Colon (tissue), 2 donors: ENCODE measurements around the gene UBE3A.

Source experiments
- FAIRE-seq: peaks from 2 replicates; lab custom pipeline; 2012; peaks lifted over from hg19 to GRCh38; lab: Jason Lieb, UNC
- donor health status: control.
- donor health status: control.

UBE3A gene

DNA sequence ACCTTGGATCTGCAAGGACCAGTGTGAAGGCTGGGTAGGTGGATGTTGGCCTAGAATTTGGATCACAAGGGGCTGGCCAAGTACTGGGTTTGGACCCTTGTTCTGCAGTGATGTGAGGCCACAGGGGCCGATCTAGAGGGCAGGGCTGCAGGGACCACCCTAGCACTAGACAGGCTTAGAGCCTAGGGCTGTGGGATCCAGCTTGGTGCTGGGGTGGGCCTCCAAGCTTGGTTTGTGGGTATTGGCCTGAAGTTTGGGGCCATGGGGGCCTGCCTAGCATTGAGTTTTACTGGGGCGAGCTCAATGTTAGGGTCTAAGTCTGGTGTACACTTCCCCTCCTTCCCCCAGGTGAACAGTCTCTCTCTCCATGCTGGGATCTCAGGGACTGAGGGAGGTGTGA is 36.5 kb downstream of the UBE3A start:
- FAIRE-seq = no peak

DNA sequence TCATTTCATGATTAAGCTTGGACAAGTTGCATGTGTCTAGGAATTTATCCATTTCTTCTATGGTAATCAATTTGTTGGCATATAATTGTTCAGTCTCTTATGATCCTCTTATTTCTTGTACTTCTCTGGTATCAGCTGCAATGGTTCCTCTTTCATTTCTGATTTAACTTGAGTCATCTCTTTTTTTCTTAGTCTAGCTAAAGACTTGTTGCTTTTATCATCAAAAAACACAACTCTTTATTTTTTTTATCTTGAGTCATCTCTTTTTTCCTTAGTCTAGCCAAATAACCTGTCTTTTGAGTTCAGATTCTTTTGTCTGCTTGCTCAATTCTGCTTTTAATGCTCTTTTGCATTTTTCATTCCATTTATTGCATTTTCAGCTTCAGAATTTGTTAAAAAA is 37.3 kb downstream of the UBE3A start:
- no peak for FAIRE-seq

DNA sequence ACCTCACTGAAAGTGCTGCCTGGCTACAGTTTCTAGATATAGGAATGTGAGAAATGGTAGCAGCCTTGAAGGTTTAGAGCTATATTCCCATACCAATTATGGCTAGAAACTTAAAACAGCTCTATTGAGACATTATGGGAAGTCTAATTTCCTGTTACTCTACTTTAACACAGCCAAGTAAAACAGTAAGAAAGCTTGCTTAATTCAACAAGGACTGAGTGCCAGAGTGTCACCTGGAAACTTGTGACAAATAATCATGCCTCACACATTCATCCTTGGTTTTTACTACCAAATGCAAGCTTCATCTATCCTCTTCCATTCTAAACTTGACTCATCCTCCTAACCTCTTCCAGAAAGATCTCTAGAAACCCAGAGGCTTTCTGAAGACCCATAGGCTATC is 41.7 kb downstream of the UBE3A start:
- FAIRE-seq = no peak

GRCh38 chr15:25394898-25395297 is 43.9 kb downstream of the UBE3A start:
- FAIRE-seq = no peak

- FAIRE-seq = no peak
Observed at GRCh38 chr15:25392806-25393205, 46.0 kb downstream of the UBE3A start.

DNA sequence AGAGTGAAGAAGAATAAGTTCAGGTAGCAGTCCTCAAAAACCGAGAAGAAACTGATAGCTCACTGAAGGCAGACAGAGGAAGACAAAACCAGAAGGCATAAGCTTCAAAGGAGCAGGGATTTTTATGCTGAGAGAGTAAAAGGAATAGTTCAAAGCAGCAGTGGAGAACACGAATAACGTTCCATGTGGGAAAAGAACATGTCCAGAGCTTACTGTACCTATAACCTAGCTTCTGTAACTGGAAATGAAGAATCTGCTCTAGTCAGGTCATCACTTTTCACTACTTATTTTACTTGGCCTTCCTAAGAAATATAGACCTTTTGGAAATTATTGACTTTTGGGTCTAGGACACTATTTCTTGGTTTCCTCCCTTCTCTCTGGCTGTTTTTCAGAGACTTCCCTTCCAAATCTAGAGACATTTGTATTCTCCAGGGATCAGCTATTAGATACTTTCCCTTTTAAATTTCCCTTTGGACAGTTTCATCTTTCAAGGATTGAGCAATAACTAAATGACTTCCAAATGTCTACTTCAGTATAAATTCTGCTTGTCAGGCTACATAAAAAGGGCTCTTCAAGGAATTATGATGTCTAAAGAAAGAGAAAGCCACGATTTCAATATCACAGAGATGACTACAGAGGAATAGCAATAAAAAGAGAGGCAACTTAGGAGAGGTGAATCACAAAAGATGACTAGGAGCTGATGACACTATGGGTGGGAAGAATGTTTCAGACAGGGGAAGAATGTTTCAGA is 46.7 kb downstream of the UBE3A start:
- FAIRE-seq = no peak

- no peak for FAIRE-seq
Observed at GRCh38 chr15:25385986-25386385, 52.8 kb downstream of the UBE3A start.

DNA sequence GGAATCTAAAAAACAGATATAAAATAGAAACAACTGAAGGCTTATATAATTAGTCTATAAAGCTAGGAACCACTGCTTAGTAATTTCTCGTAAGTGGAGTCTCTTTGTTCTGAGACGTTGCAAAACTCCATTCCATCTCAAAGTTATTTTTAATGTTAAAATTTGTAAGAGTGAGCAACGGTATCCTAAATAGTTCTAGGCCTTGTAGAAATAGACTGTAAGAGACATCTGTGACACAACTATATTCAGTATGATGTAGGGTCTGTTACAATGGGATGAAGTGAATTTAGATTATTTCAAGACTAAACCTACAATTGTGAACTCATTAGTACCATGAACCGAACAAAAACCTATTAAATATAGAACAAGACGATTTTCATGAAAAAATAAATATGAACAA is 57.2 kb downstream of the UBE3A start:
- no peak for FAIRE-seq

DNA sequence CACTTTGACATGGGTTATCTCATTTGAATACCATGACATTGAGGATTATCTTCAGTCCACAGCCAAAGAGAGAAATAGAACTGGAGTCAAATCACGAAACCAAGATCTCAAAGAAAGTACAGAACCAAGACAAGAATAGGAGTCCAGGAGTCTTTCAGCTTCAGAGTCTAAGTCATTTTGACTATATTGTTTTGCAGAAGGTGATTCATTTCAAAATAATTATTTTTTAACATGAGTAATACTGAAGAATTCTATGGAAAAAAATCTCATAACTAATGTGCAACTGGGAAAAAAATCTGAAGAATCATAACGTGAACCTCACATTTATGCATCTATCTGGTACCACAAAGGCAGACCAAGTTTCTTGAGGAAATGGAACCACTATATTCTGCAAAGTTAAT is 60.3 kb downstream of the UBE3A start:
- FAIRE-seq = no peak

DNA sequence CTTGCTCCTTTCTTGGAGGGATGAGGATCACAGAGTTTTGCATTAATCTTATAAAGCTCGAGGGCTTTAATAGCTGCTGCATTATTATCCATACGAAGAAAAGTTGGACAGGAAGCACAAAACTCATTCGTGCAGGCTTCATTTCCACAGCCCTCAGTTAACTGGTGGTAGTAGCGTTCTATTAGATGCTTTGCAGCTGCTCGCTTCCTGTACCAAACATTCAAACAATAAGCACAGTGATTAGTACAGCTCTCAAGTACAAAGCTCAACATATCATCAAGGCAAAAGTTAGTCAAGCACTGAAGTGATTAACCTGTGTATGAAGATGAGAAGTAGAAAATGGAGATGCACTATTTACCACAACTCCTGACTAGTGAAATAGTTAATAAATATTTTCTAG is 63.3 kb downstream of the UBE3A start:
- no peak for FAIRE-seq

GRCh38 chr15:25374143-25374542 is 64.7 kb downstream of the UBE3A start:
- FAIRE-seq = no peak

DNA sequence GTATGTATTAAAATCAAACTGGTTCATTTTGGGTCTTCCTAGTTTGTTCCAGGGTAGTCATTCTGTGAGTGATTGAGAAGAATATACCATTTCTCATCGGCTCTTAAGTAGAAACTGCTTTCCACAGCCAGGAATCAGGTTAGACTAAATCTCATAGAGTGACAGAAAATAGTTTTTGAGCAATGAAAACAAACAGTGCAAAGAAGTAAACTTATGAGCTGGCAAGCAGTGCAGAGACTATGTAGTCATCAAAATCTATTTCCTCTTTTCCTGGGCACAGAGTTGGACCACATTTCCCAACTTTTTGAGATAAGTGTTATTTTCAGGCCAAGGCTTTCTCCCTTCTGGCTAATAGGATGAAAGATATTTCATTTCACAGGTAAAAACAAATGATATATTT is 66.5 kb downstream of the UBE3A start:
- no peak for FAIRE-seq

GRCh38 chr15:25368850-25369249 is 70.0 kb downstream of the UBE3A start:
- FAIRE-seq = no peak

- no peak for FAIRE-seq
Observed at GRCh38 chr15:25366058-25366457, 72.8 kb downstream of the UBE3A start.

GRCh38 chr15:25362545-25362944 is 76.3 kb downstream of the UBE3A start:
- FAIRE-seq = no peak

DNA sequence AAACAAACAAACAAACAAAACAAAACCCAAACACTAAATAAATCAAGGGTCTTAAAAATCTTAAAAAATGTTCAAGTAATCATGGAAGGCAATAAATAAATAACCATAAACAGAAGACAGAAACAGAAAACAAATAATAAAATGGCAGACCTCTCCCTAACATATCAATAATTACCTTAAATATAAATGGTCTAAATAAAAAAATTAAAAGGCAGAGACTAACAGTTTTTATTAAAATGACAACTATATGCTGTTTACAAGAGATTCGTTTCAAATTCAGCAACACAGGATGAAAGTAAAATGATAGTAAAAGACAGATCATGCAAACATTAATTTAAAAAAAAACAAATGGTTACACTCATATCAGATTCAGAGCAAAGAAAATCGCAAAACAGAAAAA is 91.1 kb downstream of the UBE3A start:
- no peak for FAIRE-seq

GRCh38 chr15:25346371-25346770 is 92.5 kb downstream of the UBE3A start:
- FAIRE-seq = no peak

GRCh38 chr15:25345943-25346342 is 92.9 kb downstream of the UBE3A start:
- FAIRE-seq = no peak

DNA sequence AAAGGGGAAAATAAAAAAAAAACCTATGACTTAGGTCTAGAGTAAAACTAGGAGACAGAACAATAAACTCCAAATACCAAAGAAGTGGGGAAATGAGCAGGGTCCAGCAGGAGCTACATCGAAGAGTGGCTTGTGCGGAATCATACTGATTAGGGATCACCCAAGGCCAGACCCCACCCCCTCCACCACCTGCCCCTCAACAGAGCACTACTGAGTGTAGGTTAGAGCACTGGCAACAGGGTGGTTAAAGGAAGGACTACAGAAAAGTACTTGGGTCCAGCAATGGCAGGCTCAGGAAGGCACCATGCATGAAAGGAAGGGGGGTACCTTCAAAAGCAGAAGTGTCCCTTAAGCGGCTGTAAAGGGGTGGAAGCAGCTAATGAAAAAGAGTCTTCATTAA is 96.2 kb downstream of the UBE3A start:
- FAIRE-seq = no peak

- no peak for FAIRE-seq
Observed at GRCh38 chr15:25339431-25339830, 99.4 kb downstream of the UBE3A start.

DNA sequence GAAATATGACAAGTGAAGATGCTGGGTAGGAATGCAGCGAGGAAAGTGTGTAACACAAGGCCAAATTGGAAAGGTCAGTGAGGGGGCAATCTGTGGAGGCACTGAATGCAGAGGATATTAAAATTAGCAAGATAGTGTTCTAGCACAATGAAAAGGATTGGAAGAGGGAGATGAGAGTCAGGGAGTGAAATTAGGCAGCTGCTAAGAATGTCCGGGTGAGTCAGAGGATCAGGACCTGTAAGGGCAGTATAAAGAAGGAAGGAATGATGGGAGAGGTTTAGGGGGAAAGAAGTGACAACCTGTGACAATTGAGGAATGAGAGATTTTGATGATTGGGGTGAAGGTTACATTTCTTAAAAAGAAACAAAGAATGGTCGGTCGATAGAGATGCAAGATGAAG is 103.5 kb downstream of the UBE3A start:
- FAIRE-seq = no peak

GRCh38 chr15:25333049-25333448 is 105.8 kb downstream of the UBE3A start:
- no peak for FAIRE-seq

DNA sequence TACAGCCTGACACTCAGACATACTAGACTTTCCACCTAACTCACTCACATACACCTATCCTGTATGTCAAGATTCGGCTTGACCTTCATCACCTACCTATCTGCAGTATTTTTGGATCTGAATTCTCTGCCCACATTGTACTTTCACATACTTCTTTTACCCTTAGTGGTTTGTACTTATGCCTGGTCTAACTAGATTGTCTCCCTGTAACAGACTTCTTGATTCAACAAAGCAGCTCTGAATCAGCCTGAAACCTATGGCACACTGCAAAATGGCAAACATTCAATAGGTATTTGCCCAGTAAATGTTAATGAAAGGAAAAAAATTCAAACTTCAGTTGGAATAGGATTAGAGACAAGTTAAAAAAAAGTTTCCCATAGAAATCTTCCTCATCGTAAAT is 106.5 kb downstream of the UBE3A start:
- no peak for FAIRE-seq

GRCh38 chr15:25331860-25332259 is 107.0 kb downstream of the UBE3A start:
- no peak for FAIRE-seq

- FAIRE-seq = no peak
Observed at GRCh38 chr15:25331404-25331803, 107.4 kb downstream of the UBE3A start.
